Testis (tissue), 3 donors: ENCODE results near the gene ZMYND12. TPM values are rescaled to one million over a fixed set of nuclear protein-coding genes. Genes with fewer than 3 reads are reported as not detected.
"Not testable (repeated sequence)": the region's sequence is repeated elsewhere in the genome, so short reads cannot be mapped to it uniquely, and the experiment has no call there.

Experiments used
- DNase-seq: peaks from one replicate; pipeline ENCODE4 v3.0.0-alpha.2; 2019
- H3K27ac ChIP-seq, 2 donors: fragments of 200-600 bp; sonication (generic); one replicate each; pipeline ENCODE4 v1.5.1; 2019
- H3K27me3 ChIP-seq: fragments of 200-600 bp; sonication (generic); one replicate; pipeline ENCODE4 v1.5.1; 2019
- H3K36me3 ChIP-seq: fragments of 200-600 bp; sonication (generic); one replicate; pipeline ENCODE4 v1.5.1; 2017; ENCODE audit warnings: low read depth; ENCODE audit errors: missing control alignments
- H3K4me1 ChIP-seq: fragments of 200-600 bp; sonication (generic); one replicate; pipeline ENCODE4 v1.5.1; 2019
- H3K4me3 ChIP-seq, 2 donors: fragments of 200-600 bp; sonication (generic); one replicate each; pipeline ENCODE4 v1.5.1; 2017 to 2019
- H3K9me3 ChIP-seq: fragments of 200-600 bp; sonication (generic); one replicate; pipeline ENCODE4 v1.5.1; 2017
- CTCF ChIP-seq, 3 experiments: fragments of 450-650 bp in 2 of 3; fragments of 200-600 bp in 1 of 3; sonication (generic) in 1 of 3; IDR thresholded peaks; one replicate each; pipeline ENCODE4 v1.5.1; 2016 to 2019; ENCODE audit warnings: antibody characterized with exemption in 3 of 3, mild to moderate bottlenecking in 2 of 3, moderate library complexity in 1 of 3
- POLR2A ChIP-seq: fragments of 450-650 bp; IDR thresholded peaks from one replicate; pipeline ENCODE4 v1.6.1; 2017; ENCODE audit warnings: antibody characterized with exemption, mild to moderate bottlenecking, moderate library complexity
- WGBS, 2 donors: methylation state at CpG; one replicate each; pipeline ENCODE4 v1.1.5; 2018; 5-methylcytosine and 5-hydroxymethylcytosine counted together
- intact Hi-C: fragments of 100-400 bp; cut with DNase I; formaldehyde crosslinking; loops from one replicate; pipeline ENCODE4 v1.15.1; 2023; ENCODE audit warnings: low total_unique reads
- polyA plus RNA-seq: library from polyadenylated mRNA; stranded (reverse); fragments of 350-450 nt; fragmentation: Illumina TruSeq; extraction: RNeasy Lipid Tissue Mini Kit (QIAGEN cat#74804); gene quantifications from one replicate; pipeline ENCODE4 v1.2.3, GENCODE V29; 2014; ENCODE audit warnings: low read depth, low replicate concordance; ENCODE audit not compliant: insufficient read depth
- total RNA-seq, 2 donors: library from RNA; depleted of rRNA; stranded (reverse); fragments of >200 nt; gene quantifications; one replicate each; pipeline ENCODE4 v1.2.3, GENCODE V29; 2016

ZMYND12 gene
- total and polyA plus RNA-seq, 3 donors from 2014 or later: 31.3 to 122 (median 40.7) TPM

GRCh38 chr1:42484382-42484781, 28.6 kb upstream of the ZMYND12 start:
- H3K4me1 ChIP-seq: no peaks in the 10 kb centered on the region
- no peaks in the 10 kb centered on the region for H3K27me3 ChIP-seq
- no peak overlapping the region for H3K4me3 ChIP-seq
- H3K9me3 ChIP-seq: no peaks in the 10 kb centered on the region
- intact Hi-C loops: no loop called here
- H3K27ac ChIP-seq: no peak overlapping the region
- no peaks in the 10 kb centered on the region for H3K36me3 ChIP-seq
- WGBS, 2 donors: 71 to 76% methylated on average over 2 of the region's 2 CpGs
- no peak for DNase-seq
- TF ChIP-seq POLR2A (no peak), CTCF (IDR thresholded peaks at IDR 0.05) (no peak)

GRCh38 chr1:42482635-42483153, 26.9 kb upstream of the ZMYND12 start:
- H3K4me1 ChIP-seq: no peaks in the 10 kb centered on the region
- H3K9me3 ChIP-seq: no peaks in the 10 kb centered on the region
- no peak overlapping the region for H3K27ac ChIP-seq
- 84 to 90% methylated on average over 2 of the region's 2 CpGs for WGBS, 2 donors
- intact Hi-C loops: no loop called here
- no peaks in the 10 kb centered on the region for H3K36me3 ChIP-seq
- DNase-seq: no peak
- H3K4me3 ChIP-seq: no peak overlapping the region
- no peak for TF ChIP-seq POLR2A
- no peak for TF ChIP-seq CTCF (IDR thresholded peaks at IDR 0.05)
- H3K27me3 ChIP-seq: no peaks in the 10 kb centered on the region

- DNase-seq: no peak
- H3K9me3 ChIP-seq: no peaks in the 10 kb centered on the region
- 89 to 97% methylated on average over 1 of the region's 1 CpG for WGBS, 2 donors
- H3K4me1 ChIP-seq: no peaks in the 10 kb centered on the region
- no peaks in the 10 kb centered on the region for H3K36me3 ChIP-seq
- intact Hi-C loops: no loop called here
- no peaks in the 10 kb centered on the region for H3K27me3 ChIP-seq
- no peak for TF ChIP-seq CTCF (IDR thresholded peaks at IDR 0.05)
- no peak overlapping the region for H3K27ac ChIP-seq
- no peak overlapping the region for H3K4me3 ChIP-seq
Measured at GRCh38 chr1:42480921-42481320, 25.1 kb upstream of the ZMYND12 start.

- Histone ChIP-seq H3K27me3 (no peaks in the 10 kb centered on the region), H3K36me3 (no peaks in the 10 kb centered on the region), H3K4me3 (no peak overlapping the region), H3K4me1 (no peaks in the 10 kb centered on the region), H3K27ac (no peak overlapping the region), H3K9me3 (no peaks in the 10 kb centered on the region)
- TF ChIP-seq POLR2A (no peak), CTCF (IDR thresholded peaks at IDR 0.05) (no peak)
- intact Hi-C loops: no loop called here
- 47 to 63% methylated on average over 4 of the region's 4 CpGs for WGBS, 2 donors
- no peak for DNase-seq
Measured at GRCh38 chr1:42479621-42480020, 23.8 kb upstream of the ZMYND12 start.

- whole genome bisulfite sequencing, 2 donors: 87 to 88% methylated on average over 3 of the region's 3 CpGs
- no peak for DNase-seq
- TF ChIP-seq CTCF (IDR thresholded peaks at IDR 0.05) (no peak), POLR2A (no peak)
- no peaks in the 10 kb centered on the region for H3K9me3 ChIP-seq
- H3K36me3 ChIP-seq: no peaks in the 10 kb centered on the region
- intact Hi-C loops: no loop called here
- no peaks in the 10 kb centered on the region for H3K27me3 ChIP-seq
- no peaks in the 10 kb centered on the region for H3K4me1 ChIP-seq
- H3K27ac ChIP-seq: no peak overlapping the region
- H3K4me3 ChIP-seq: no peak overlapping the region
Measured at GRCh38 chr1:42477775-42478174, 22.0 kb upstream of the ZMYND12 start.

DNA sequence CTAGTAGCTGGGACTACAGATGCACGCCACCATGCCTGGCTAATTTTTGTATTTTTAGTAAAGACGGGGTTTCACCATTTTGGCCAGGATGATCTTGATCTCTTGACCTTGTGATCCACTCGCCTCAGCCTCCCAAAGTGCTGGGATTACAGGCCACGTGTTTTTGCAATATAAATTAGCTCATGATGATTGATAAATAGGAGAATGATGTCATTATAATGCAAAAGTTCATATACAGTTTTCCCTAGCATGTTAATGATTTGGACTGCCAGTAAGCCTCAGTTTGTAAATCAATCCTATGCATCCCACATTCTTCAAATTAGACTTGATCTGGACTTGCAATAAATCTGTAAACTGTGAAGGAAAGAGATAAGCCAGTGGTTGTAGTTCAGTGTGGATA, 21.5 kb upstream of the ZMYND12 start:
- H3K4me1 ChIP-seq, intact Hi-C loops, H3K36me3 ChIP-seq, DNase-seq, H3K9me3 ChIP-seq, H3K4me3 ChIP-seq, H3K27me3 ChIP-seq, H3K27ac ChIP-seq: not testable (repeated sequence)
- 77 to 80% methylated on average over 4 of the region's 4 CpGs for WGBS, 2 donors
